GM23338 (cell line): ENCODE measurements around the gene ZCCHC2. TPM values are rescaled to one million over a fixed set of nuclear protein-coding genes. Genes with fewer than 3 reads are reported as not detected.

Experiments
- ATAC-seq: fragments of 200-7000 bp; cut with Tn5 transposase; 3 replicates; pipeline ENCODE4 v1.9.1; 2020
- DNase-seq: peaks from one replicate; pipeline ENCODE4 v3.0.0-alpha.2; 2015; ENCODE audit warnings: low spot score
- H2AFZ ChIP-seq: fragments of 200-600 bp; sonication (generic); 2 replicates; pipeline ENCODE4 v1.8.0; 2016; ENCODE audit warnings: antibody characterized with exemption, mild to moderate bottlenecking, moderate library complexity
- H3F3A ChIP-seq: fragments of 200-600 bp; sonication (generic); replicated peaks from 2 replicates; pipeline ENCODE4 v1.8.0; 2017; ENCODE audit warnings: antibody characterized with exemption, mixed run types, low read depth
- H3K27ac ChIP-seq: fragments of 200-600 bp; sonication (generic); 2 replicates; pipeline ENCODE4 v1.6.1; 2016; ENCODE audit warnings: low read depth
- H3K27me3 ChIP-seq: fragments of 200-600 bp; sonication (generic); 2 replicates; pipeline ENCODE4 v1.8.0; 2016; ENCODE audit warnings: mild to moderate bottlenecking, mixed run types, moderate library complexity; ENCODE audit not compliant: insufficient read depth
- H3K36me3 ChIP-seq: fragments of 200-600 bp; sonication (generic); 2 replicates; pipeline ENCODE4 v1.8.0; 2016; ENCODE audit warnings: mild to moderate bottlenecking; ENCODE audit not compliant: insufficient read depth
- H3K4me1 ChIP-seq: fragments of 200-600 bp; sonication (generic); 2 replicates; pipeline ENCODE4 v1.8.0; 2016; ENCODE audit warnings: mild to moderate bottlenecking, moderate library complexity; ENCODE audit not compliant: insufficient read depth
- H3K4me2 ChIP-seq: fragments of 200-600 bp; sonication (generic); 2 replicates; pipeline ENCODE4 v1.7.1; 2017; ENCODE audit warnings: mixed run types
- H3K4me3 ChIP-seq: fragments of 200-600 bp; sonication (generic); 2 replicates; pipeline ENCODE4 v1.6.1; 2016; ENCODE audit warnings: mixed run types
- H3K79me2 ChIP-seq: fragments of 200-600 bp; sonication (generic); replicated peaks from 2 replicates; pipeline ENCODE4 v1.8.0; 2017; ENCODE audit warnings: mild to moderate bottlenecking; ENCODE audit not compliant: insufficient read depth
- H3K9me2 ChIP-seq: fragments of 200-600 bp; sonication (generic); 2 replicates; pipeline ENCODE4 v1.8.0; 2017; ENCODE audit not compliant: insufficient read depth
- H4K20me1 ChIP-seq: fragments of 200-600 bp; sonication (generic); replicated peaks from 2 replicates; pipeline ENCODE4 v1.8.0; 2017; ENCODE audit warnings: mild to moderate bottlenecking; ENCODE audit not compliant: insufficient read depth
- H3K27ac Mint-ChIP-seq: 2 replicates; pipeline ENCODE4 v1.8.0; 2020; ENCODE audit warnings: inconsistent platforms, mild to moderate bottlenecking, moderate library complexity, mixed read lengths
- H3K27me3 Mint-ChIP-seq: 3 replicates; pipeline ENCODE4 v1.8.0; 2022; ENCODE audit warnings: low read depth, mild to moderate bottlenecking, moderate library complexity, mixed read lengths, inconsistent platforms; ENCODE audit not compliant: insufficient read depth, poor library complexity
- H3K36me3 Mint-ChIP-seq: 3 replicates; pipeline ENCODE4 v1.8.0; 2021; ENCODE audit warnings: low read depth, mild to moderate bottlenecking, inconsistent platforms, moderate library complexity, mixed read lengths
- H3K4me1 Mint-ChIP-seq: 3 replicates; pipeline ENCODE4 v1.8.0; 2020; ENCODE audit warnings: mild to moderate bottlenecking, inconsistent platforms, mixed read lengths
- H3K4me3 Mint-ChIP-seq: 3 replicates; pipeline ENCODE4 v1.8.0; 2021; ENCODE audit warnings: moderate library complexity, mild to moderate bottlenecking, inconsistent platforms, mixed read lengths
- H3K9me3 Mint-ChIP-seq: 3 replicates; pipeline ENCODE4 v1.8.0; 2020; ENCODE audit warnings: moderate library complexity, mild to moderate bottlenecking, inconsistent platforms, mixed read lengths
- CREB1 ChIP-seq: fragments of 250-450 bp; sonication (Bioruptor Pico); IDR thresholded peaks from 2 replicates; pipeline ENCODE4 v1.5.0; 2020; ENCODE audit warnings: low read depth, mild to moderate bottlenecking, moderate library complexity
- CTCF ChIP-seq, 2 experiments: fragments of 200-600 bp in 1 of 2; sonication (generic) in 1 of 2; conservative IDR thresholded peaks; 2 replicates each; pipeline versions ENCODE4 v1.5.1 to v1.6.1; 2016 to 2017; ENCODE audit warnings: antibody characterized with exemption in 2 of 2, low read depth in 2 of 2, mild to moderate bottlenecking in 2 of 2, moderate library complexity in 1 of 2
- ETS1 ChIP-seq: IDR thresholded peaks from 2 replicates; pipeline ENCODE4 v1.6.1; 2016; ENCODE audit warnings: antibody characterized with exemption
- EZH2 ChIP-seq: fragments of 200-600 bp; sonication (generic); IDR thresholded peaks from one replicate; pipeline ENCODE4 v1.8.0; 2017; ENCODE audit warnings: antibody characterized with exemption, mild to moderate bottlenecking, low read depth; ENCODE audit not compliant: unreplicated experiment
- EZH2phosphoT487 ChIP-seq: fragments of 200-600 bp; sonication (generic); IDR thresholded peaks from one replicate; pipeline ENCODE4 v1.8.1; 2018; ENCODE audit warnings: antibody characterized with exemption; ENCODE audit not compliant: unreplicated experiment
- JUNB ChIP-seq: IDR thresholded peaks from one replicate; pipeline ENCODE4 v1.6.1; 2016; ENCODE audit warnings: antibody characterized with exemption; ENCODE audit not compliant: unreplicated experiment
- NANOG ChIP-seq: IDR thresholded peaks from 2 replicates; pipeline ENCODE4 v1.6.1; 2016; ENCODE audit warnings: antibody characterized with exemption, borderline replicate concordance
- POLR2AphosphoS5 ChIP-seq: IDR thresholded peaks from 2 replicates; pipeline ENCODE4 v1.6.1; 2016; ENCODE audit warnings: antibody characterized with exemption, low read depth
- REST ChIP-seq: IDR thresholded peaks from one replicate; pipeline ENCODE4 v1.6.1; 2018; ENCODE audit warnings: antibody characterized with exemption; ENCODE audit not compliant: unreplicated experiment
- ZNF114 ChIP-seq: fragments of 250-450 bp; sonication (Bioruptor Pico); IDR thresholded peaks from 2 replicates; pipeline ENCODE4 v1.5.0; 2020; ENCODE audit warnings: mild to moderate bottlenecking, moderate library complexity
- ZNF331 ChIP-seq: fragments of 250-450 bp; sonication (Bioruptor Pico); IDR thresholded peaks from 2 replicates; pipeline ENCODE4 v1.5.0; 2020; ENCODE audit warnings: low read depth, mild to moderate bottlenecking, moderate library complexity
- polyA plus RNA-seq: library from polyadenylated mRNA; unstranded; fragments of >200 nt; fragmentation: Nextera tagmentation; extraction: Ambion mirVana; gene quantifications from 2 replicates; pipeline ENCODE4 v1.2.1, GENCODE V29; 2016
- total RNA-seq: library from RNA; depleted of rRNA; stranded (reverse); fragments of >200 nt; shearing (Covaris generic); gene quantifications from 2 replicates; pipeline ENCODE4 v1.2.3, GENCODE V29; 2014

The ZCCHC2 gene
- total and polyA plus RNA-seq, 2 experiments from 2014 or later = 5.4 to 15.4 TPM

- H3K4me1 Mint-ChIP-seq = no peaks in the 10 kb centered on the region; the same call in 2 of the 3 replicates
- TF ChIP-seq ZNF114 (CRISPR knock-in tag) (no peak), EZH2phosphoT487 (no peak), EZH2 (no peak), JUNB (no peak), CTCF (conservative IDR thresholded peaks at IDR 0.05; ENCODE audit: low read depth in 2 of 2) (no peak)
Measured at GRCh38 chr18:62510789-62511188, 12.0 kb upstream of the ZCCHC2 start.

GRCh38 chr18:62512532-62512931, 10.3 kb upstream of the ZCCHC2 start:
- H3K27ac ChIP-seq = no peak overlapping the region
- Mint-ChIP-seq H3K27me3 (peaks cover under 1% of the 10 kb centered on the region), H3K36me3 (peaks cover 4% of the 10 kb centered on the region; the same call in 1 of the 3 replicates), H3K27ac (no peak overlapping the region), H3K4me1 (no peaks in the 10 kb centered on the region), H3K9me3 (peaks cover 5% of the 10 kb centered on the region; the same call in 2 of the 3 replicates), H3K4me3 (no peak overlapping the region)
- H4K20me1 ChIP-seq = no peaks in the 10 kb centered on the region
- H3K4me3 ChIP-seq = no peak overlapping the region
- H3K79me2 ChIP-seq = no peaks in the 10 kb centered on the region
- ATAC-seq (no peak), DNase-seq (no peak)
- no peak for TF ChIP-seq ZNF114 (CRISPR knock-in tag)
- TF ChIP-seq EZH2phosphoT487 = no peak
- no peaks in the 10 kb centered on the region for H3K4me1 ChIP-seq
- H3F3A ChIP-seq = no peaks in the 10 kb centered on the region
- H3K36me3 ChIP-seq = no peaks in the 10 kb centered on the region
- no peaks in the 10 kb centered on the region for H3K27me3 ChIP-seq
- no peaks in the 10 kb centered on the region for H3K9me2 ChIP-seq
- H3K4me2 ChIP-seq = no peak overlapping the region
- H2AFZ ChIP-seq = no peak overlapping the region

More at GRCh38 chr18:62510789-62511188, 12.0 kb upstream of the ZCCHC2 start:
- no peaks in the 10 kb centered on the region for H3K79me2 ChIP-seq
- ATAC-seq (no peak), DNase-seq (no peak)
- H3K4me1 ChIP-seq = no peaks in the 10 kb centered on the region
- H3K27ac ChIP-seq = no peak overlapping the region
- no peaks in the 10 kb centered on the region for H3K9me2 ChIP-seq
- Mint-ChIP-seq H3K36me3 (peaks cover 4% of the 10 kb centered on the region; the same call in 1 of the 3 replicates), H3K9me3 (peaks cover 5% of the 10 kb centered on the region; the same call in 2 of the 3 replicates), H3K27ac (no peak overlapping the region), H3K4me3 (no peak overlapping the region), H3K27me3 (no peaks in the 10 kb centered on the region)
- H3K4me3 ChIP-seq = no peak overlapping the region
- H3K4me2 ChIP-seq = no peak overlapping the region
- no peak overlapping the region for H2AFZ ChIP-seq
- no peaks in the 10 kb centered on the region for H3K36me3 ChIP-seq
- H3K27me3 ChIP-seq = no peaks in the 10 kb centered on the region
- H4K20me1 ChIP-seq = no peaks in the 10 kb centered on the region
- no peaks in the 10 kb centered on the region for H3F3A ChIP-seq

GRCh38 chr18:62512996-62513395, 9.8 kb upstream of the ZCCHC2 start:
- Histone ChIP-seq H3K27me3 (no peaks in the 10 kb centered on the region), H4K20me1 (no peaks in the 10 kb centered on the region), H3K36me3 (no peaks in the 10 kb centered on the region), H3K4me2 (no peak overlapping the region), H3K4me1 (no peaks in the 10 kb centered on the region), H2AFZ (no peak overlapping the region), H3K4me3 (no peak overlapping the region), H3K79me2 (no peaks in the 10 kb centered on the region), H3K27ac (no peak overlapping the region), H3K9me2 (no peaks in the 10 kb centered on the region), H3F3A (no peaks in the 10 kb centered on the region)
- H3K4me1 Mint-ChIP-seq = no peaks in the 10 kb centered on the region
- no peak overlapping the region for H3K27ac Mint-ChIP-seq
- ATAC-seq (no peak), DNase-seq (no peak)
- H3K9me3 Mint-ChIP-seq = peaks cover 5% of the 10 kb centered on the region; the same call in 2 of the 3 replicates
- H3K4me3 Mint-ChIP-seq = no peak overlapping the region
- peaks cover 4% of the 10 kb centered on the region; the same call in 1 of the 3 replicates for H3K36me3 Mint-ChIP-seq
- H3K27me3 Mint-ChIP-seq = peaks cover 2% of the 10 kb centered on the region
- TF ChIP-seq POLR2AphosphoS5 = no peak
- no peak for TF ChIP-seq ETS1
- no peak for TF ChIP-seq CREB1 (CRISPR knock-in tag)
- TF ChIP-seq ZNF331 = no peak
- TF ChIP-seq CTCF (conservative IDR thresholded peaks at IDR 0.05; ENCODE audit: low read depth in 2 of 2) = no peak
- TF ChIP-seq NANOG = no peak
- no peak for TF ChIP-seq JUNB
- TF ChIP-seq REST = no peak
